ENCODE data around the gene ENO3. TPM values are rescaled to one million over a fixed set of nuclear protein-coding genes. Genes with fewer than 3 reads are reported as not detected.

Gene ENO3
- polyA plus RNA-seq, 3 donors = 26.2 to 30.9 (median 28.9) TPM

- DNase-seq = no peak
Measured at GRCh38 chr17:4933646-4934045, 17.3 kb upstream of the ENO3 start.

DNA sequence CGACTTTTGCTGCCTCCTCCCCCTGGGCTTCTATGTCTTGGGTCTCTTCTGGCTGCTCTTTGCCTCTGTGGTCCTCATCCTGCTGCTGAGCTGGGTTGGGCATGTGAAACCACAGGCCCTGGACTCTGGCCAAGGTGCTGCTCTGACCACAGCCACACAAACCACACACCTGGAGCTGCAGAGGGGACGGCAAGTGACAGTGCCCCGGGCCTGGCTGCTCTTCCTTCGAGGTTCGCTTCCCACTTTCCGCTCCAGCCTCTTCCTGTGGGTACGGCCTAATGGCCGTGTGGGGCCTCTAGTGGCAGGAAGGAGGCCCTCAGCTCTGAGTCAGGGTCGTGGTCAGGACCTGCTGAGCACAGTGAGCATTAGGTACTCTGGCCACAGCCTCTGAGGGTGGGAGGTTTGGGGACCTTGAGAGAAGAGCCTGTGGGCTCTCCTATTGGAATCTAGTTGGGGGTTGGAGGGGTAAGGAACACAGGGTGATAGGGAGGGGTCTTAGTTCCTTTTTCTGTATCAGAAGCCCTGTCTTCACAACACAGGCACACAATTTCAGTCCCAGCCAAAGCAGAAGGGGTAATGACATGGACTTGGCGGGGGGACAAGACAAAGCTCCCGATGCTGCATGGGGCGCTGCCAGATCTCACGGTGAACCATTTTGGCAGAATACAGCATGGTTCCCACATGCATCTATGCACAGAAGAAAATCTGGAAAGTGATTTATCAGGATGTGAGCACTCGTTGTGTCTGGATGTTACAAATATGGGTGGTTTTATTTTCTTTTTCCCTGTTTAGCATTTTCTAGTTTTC is 16.5 kb upstream of the ENO3 start:
- DNase-seq = no peak

DNA sequence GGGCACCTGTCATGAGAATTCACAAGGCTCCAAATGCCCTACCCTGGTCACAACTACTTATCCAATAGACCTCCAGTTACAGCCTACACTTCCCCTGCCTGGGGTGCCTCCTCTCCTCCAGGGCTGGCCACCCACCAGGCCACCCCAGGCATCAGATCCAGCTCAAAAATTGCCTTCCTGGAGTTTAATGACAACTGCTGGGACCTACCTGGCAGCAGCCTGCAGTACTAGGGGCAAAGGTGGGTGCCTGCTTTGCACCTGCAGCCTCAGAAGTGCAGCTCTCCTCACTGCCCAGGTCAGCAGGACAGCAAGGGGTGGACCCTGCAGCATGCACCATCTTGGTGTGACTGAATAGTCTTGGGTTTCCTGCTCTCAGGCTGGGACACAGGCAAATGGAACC is 15.3 kb upstream of the ENO3 start:
- no peak for DNase-seq

GRCh38 chr17:4936436-4936835 is 14.5 kb upstream of the ENO3 start:
- no peak for DNase-seq

DNA sequence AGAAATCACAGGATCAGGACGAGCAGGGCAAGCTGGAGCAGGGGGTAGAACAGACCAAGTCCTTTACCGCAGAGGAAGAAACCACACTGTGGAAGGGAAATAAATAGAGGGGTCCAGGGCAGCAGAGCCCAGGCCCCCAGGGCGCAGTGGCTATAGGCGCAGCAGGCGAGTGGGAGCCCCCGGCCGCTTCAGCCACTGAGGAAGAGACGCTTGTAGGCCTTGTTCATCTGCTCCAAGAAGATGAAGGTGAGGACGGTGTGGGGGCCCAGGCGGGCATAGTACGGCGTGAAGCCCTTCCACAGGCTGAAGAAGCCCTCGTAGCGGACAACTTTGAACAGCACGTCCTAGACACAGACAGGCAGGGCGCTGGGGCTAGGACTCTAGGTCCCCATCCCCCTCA is 13.4 kb upstream of the ENO3 start:
- no peak for DNase-seq

DNA sequence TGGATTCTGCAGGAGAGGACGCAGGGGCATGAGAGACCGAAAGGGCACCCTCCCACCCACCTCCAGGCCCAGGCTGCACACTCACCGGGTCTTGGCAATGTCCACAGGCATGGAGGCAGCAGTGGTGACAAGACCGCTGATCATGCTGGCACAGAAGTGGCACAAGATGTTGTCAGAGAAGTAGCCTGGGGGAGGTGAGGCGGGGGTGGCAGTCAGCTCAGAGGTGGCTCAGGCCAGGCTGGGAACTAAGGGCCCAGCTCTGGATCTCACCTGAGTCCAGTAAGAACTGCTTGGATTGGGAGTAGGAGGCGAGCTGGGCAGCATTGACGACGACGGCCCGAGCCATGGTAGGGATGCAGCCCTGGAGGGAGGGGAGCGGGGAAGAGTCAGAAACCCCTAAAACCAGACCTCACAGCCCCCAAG is 12.8 kb upstream of the ENO3 start:
- no peak for DNase-seq

DNA sequence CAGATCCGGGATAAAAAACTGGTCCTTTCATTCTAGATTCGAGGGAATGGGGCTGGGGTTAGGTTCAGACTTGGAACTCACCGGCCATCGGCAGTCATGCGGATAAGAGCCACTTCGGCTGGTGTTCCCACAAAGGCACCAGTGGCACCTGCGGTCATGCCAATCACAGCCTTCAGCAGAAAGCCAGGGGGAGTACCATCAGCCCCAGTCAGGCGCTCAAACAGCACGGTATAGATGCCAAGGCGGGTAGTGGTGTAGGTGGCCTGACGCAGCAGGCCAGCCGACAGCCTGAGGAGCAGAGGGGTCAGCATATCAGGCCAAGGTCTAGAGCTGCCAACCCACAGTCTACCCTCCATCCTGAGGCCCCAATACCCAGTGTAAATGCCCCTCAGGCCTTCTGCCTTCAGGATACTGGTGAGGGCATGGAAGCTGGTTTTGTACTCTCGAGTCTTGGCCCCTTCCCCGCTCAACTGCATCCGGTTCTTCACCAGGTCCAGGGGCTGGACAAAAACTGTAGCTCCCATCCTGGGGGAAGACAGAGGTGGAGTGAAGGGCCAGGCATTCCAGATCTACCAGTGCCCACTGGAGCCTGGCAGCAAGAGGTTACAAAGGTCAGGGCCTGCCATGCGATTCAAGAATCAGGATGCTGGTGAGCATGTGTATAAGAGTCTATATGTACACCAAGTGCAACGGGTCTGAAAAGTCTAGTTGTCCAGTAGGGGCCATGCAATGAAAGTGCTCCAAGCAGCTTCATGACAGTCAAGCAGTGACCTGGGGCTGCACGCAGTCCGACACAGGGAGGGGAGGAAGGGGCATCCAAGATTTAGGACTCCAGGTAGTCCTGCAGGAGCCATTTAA is 12.0 kb upstream of the ENO3 start:
- no peak for DNase-seq

- DNase-seq = no peak
Measured at GRCh38 chr17:4939546-4939795, 11.4 kb upstream of the ENO3 start.

DNA sequence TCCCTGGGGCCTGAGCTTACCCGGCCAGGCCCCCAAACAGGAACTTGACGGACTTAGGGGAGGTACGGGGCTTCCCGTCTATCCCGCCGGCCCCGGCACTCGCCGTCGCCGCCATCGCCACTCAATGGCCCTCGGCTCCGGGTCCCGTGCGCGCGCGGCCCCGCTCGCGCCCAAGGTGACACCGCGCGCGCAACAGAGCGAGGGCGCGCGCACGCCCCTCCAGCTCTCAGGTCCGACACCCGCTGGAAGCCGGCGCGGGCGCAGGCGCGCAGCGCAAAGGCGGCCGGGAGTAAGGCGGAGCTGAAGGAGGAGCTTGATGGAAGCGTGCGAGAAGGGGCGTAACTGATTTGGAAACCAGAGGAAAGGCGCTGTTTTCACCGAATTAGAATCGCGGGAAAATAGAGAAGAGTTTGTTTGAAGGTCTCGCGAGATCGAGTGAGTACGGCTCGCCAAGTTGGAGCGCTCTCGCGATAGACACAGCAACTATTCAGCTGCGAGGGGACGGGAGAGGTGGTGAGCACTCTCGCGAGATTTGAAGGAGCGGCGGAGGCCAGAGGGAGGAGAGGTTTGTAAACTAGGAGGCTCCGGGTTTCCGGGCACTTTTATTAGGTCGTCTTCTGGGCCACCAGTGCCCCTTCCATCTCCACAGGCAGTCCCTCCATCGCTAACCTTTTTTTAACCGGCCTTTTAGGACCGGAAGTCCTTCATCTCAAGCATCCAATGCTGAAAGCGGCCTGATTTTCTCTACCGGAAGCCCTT is 10.9 kb upstream of the ENO3 start, which contains the start of the genes RNF167 and SLC25A11:
Gene RNF167, plus strand, starts transcription at position 473 of the 759 bp plus-strand sequence. CDS start 642 bp downstream, outside the sequence.
Gene SLC25A11, minus strand, starts transcription at position 251 of the 759 bp plus-strand sequence. Its CDS starts 136 bp downstream, at position 115.
- peak; percentile 100 for DNase-seq

- DNase-seq = no peak
Measured at GRCh38 chr17:4940555-4941318, 10.2 kb upstream of the ENO3 start.

DNA sequence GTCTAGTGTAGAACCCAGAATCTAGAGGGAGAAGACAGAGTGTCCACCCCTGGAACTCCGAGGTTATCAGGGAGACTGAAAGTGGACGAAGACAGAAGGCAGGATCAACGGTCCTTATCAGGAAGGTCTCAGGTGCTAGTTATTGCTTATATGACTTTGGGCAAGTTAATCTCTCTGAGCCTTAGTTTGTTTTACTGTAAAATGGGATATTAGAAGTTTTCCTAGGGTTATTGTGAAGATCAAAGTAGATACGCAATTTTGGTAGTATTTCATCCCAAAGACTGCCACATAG is 9.7 kb upstream of the ENO3 start:
- DNase-seq = no peak

DNA sequence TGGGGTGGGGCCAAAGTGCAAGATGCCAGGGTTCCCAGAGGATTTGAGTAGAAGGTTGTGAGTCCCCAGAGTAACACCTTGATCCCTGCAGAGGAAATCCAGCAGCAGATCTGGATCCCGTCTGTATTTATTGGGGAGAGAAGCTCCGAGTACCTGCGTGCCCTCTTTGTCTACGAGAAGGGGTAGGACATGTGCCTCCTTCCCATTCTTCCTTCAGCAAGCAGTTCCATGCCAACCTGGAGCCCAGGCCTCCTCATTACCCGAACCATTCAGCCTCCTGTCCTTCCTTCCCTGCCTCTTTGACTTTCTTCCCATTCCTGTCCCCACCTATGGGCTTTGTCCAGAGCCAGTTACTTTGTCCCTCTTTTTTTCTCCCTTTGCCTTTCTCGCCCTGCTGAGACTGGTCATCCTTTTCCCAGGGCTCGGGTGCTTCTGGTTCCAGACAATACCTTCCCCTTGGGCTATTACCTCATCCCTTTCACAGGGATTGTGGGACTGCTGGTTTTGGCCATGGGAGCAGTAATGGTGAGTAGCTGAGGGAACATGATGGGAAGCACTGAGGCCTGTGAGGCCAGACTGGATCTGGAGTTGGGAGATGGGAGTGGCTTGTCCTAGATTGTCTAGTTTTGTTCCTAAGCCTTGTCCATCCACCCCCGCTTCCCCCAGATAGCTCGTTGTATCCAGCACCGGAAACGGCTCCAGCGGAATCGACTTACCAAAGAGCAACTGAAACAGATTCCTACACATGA is 8.0 kb upstream of the ENO3 start:
- DNase-seq = no peak

- no peak for DNase-seq
Measured at GRCh38 chr17:4944163-4944553, 6.8 kb upstream of the ENO3 start.

DNA sequence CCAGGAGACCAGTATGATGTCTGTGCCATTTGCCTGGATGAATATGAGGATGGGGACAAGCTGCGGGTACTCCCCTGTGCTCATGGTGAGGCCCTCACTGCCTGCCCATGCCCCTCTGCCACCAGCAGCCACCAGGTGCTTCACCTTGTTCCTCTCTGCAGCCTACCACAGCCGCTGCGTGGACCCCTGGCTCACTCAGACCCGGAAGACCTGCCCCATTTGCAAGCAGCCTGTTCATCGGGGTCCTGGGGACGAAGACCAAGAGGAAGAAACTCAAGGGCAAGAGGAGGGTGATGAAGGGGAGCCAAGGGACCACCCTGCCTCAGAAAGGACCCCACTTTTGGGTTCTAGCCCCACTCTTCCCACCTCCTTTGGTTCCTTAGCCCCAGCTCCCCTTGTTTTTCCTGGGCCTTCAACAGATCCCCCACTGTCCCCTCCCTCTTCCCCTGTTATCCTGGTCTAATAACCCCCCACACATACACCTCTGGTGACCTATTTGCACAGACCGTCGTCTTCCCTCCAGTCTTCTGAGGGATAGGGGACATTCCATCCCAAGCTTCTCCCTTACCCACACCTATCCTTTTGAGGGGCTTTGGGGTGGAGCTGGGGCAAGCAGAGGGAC is 6.3 kb upstream of the ENO3 start:
- no peak for DNase-seq

- no peak for DNase-seq
Measured at GRCh38 chr17:4945176-4945943, 5.6 kb upstream of the ENO3 start.

GRCh38 chr17:4945944-4946280 is 5.0 kb upstream of the ENO3 start:
- DNase-seq = no peak

DNA sequence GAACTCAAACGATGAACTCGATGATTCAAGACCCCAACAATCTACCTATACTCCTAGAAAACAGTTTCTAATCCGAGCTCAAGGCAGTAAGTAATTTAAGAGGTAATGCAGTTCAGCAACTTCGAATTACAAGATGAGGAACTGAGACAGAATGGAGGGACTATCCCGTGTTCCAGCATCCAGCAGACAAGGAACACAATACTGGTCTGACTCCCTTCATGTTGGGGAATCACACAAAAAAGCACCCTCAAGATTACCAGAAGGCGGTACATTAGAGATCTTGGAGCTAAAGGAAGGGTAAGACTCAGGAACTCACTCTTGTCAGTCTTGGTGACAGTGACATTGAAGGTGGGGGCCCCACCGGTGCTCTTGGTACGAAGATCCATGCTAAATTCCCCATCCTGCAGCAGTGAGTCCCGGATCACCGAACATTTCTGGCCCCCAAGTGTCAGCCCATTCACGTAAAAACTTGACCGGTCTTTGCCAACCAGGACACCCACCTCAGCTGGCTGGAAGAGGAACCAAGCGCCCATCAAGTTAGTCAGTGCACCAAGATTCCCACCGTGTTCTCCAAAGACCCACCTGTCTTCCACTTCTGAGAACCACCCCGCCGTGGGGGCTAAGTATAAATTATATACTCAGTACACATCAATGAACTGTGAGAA is 4.5 kb upstream of the ENO3 start:
- DNase-seq = no peak

- DNase-seq = no peak
Measured at GRCh38 chr17:4947010-4947410, 3.9 kb upstream of the ENO3 start.

DNA sequence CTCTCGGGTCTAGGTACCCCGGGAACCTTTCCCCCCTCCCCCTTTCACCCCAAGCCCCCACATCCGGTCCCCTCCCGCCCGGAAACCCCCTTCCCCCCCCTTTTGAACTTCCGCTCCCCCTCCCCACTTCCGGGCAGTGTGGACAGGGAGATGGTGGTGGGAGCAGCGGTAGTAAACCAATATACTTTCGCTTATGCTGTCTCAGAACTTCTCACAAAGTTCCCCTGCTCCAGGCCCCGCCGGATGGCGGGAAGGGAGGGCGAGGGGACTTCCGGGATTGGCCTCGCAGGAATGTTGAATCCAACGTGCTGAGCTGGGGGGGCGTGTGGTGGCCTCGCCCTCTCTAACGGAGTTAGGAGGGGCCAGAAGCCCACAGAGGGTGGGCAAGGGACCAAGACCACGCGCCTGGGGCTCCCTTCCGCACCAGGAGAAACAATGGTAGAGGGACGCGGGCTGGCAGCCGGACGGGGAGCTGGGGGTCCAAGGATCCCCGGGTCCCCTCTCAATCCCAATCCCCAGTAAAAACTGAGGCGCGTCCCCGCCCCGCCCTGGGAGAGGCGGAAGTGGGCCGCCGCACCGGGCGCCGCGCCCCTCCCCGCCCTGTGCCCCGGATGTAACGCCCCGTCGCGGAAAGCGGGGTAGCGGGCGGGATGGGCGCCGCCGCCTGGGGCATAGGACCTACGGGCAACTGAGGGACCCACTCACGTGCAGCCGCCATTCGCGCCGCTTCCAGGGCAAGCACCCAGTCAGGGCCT is 3.3 kb upstream of the ENO3 start:
- DNase-seq = no peak

Data from renal pelvis (tissue), 4 donors.